ENCODE measurements around the gene NEK9. TPM values are rescaled to one million over a fixed set of nuclear protein-coding genes. Genes with fewer than 3 reads are reported as not detected.

The NEK9 gene
- total and polyA plus RNA-seq, 9 of the 15 experiments (the other 6 are each of a cell fraction or from before 2014, with no cell fraction given) = 2.8 to 39.6 (median 19.8) TPM

DNA sequence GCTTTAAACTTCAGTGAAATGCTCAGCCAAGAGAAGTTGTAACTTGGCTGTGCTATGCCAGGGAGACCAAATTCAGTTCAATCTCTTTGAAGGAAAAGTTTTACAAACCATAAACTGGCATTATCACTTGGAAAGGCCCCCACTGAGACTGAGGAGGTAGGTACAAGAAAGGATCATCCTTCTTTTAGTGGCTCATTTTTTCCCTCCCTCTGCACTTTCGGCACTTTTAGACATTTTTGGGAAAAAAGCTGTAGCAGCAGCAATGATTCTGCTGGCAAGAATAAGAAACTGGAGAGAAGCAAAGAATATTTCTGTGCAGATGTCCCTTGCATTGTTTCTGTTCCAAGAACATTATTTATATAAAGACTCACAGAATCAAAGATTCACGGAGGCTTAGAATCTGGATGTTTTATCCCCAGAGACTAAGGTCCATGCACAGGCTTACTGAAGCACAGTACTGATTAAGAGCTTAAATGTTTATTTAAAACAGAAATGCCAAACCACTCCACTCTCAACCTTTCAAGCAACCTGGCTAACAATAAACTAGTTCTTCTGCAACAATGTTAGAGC is 45.1 kb downstream of the NEK9 start:
- peaks cover 20% of the 10 kb centered on the region; the same call in 1 of the 3 replicates for H3K36me3 ChIP-seq (ENCODE audit: control insufficient read depth, insufficient read depth, low read length)
- 100% methylated on average over 2 of the region's 2 CpGs for WGBS (ENCODE audit: insufficient coverage, low coverage, missing lambda C conversion rate)
- H3K9me3 ChIP-seq (replicated peaks; ENCODE audit: control insufficient read depth, insufficient read depth, low read depth, low read length) = no peaks in the 10 kb centered on the region
- no peak overlapping the region for H3K4me3 ChIP-seq
- H2AFZ ChIP-seq (ENCODE audit: low read depth, low read length) = no peak overlapping the region
- in situ Hi-C loops (cut with MboI) (no loop called here), intact Hi-C loops (cut with micrococcal nuclease) (no loop called here)
- no peaks in the 10 kb centered on the region for H4K20me1 ChIP-seq (replicated peaks; ENCODE audit: control insufficient read depth, insufficient read depth, low read length)
- no peaks in the 10 kb centered on the region for H3K4me1 ChIP-seq (replicated peaks in 1 of 2; ENCODE audit: control insufficient read depth in 2 of 2, insufficient read depth in 2 of 2, low read length in 2 of 2)
- no peak overlapping the region for H3K4me2 ChIP-seq (ENCODE audit: insufficient read depth, low read length)
- CTCF ChIA-PET (ENCODE audit: low intra/inter-chr PET ratio) = no interaction called here
- no peak overlapping the region for H3K27ac ChIP-seq (ENCODE audit: extremely low read depth, low read depth, low read length)
- no peaks in the 10 kb centered on the region for H3K9me1 ChIP-seq (ENCODE audit: control insufficient read depth, insufficient read depth, low read length)
- POLR2A ChIA-PET = no interaction called here
- H3K27me3 ChIP-seq (ENCODE audit: control insufficient read depth in 2 of 2, insufficient read depth in 2 of 2, low read length in 2 of 2) = no peaks in the 10 kb centered on the region
- no peaks in the 10 kb centered on the region for H3K79me2 ChIP-seq (ENCODE audit: control insufficient read depth, insufficient read depth, low read length)
- no peak overlapping the region for H3K9ac ChIP-seq (ENCODE audit: insufficient read depth in 1 of 2, low read depth in 2 of 2, low read length in 2 of 2)
- no peak for ATAC-seq
- FAIRE-seq = no peak
- TF ChIP-seq MYC (IDR thresholded peaks at IDR 0.05; ENCODE audit: low read depth, low read length) = no peak
- no peak for TF ChIP-seq MYC (CRISPR knock-in tag; IDR thresholded peaks at IDR 0.05; ENCODE audit: borderline replicate concordance, low read depth)
- TF ChIP-seq, protein P1, sequence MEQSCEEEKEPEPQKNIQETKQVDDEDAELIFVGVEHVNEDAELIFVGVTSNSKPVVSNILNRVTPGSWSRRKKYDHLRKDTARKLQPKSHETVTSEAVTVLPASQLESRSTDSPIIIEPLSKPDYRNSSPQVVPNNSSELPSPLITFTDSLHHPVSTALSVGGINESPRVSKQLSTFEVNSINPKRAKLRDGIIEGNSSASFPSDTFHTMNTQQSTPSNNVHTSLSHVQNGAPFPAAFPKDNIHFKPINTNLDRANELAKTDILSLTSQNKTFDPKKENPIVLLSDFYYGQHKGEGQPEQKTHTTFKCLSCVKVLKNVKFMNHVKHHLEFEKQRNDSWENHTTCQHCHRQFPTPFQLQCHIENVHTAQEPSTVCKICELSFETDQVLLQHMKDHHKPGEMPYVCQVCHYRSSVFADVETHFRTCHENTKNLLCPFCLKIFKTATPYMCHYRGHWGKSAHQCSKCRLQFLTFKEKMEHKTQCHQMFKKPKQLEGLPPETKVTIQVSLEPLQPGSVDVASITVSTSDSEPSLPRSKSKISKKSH (CRISPR knock-in tag; IDR thresholded peaks at IDR 0.05) = no peak
- TF ChIP-seq, protein P2, sequence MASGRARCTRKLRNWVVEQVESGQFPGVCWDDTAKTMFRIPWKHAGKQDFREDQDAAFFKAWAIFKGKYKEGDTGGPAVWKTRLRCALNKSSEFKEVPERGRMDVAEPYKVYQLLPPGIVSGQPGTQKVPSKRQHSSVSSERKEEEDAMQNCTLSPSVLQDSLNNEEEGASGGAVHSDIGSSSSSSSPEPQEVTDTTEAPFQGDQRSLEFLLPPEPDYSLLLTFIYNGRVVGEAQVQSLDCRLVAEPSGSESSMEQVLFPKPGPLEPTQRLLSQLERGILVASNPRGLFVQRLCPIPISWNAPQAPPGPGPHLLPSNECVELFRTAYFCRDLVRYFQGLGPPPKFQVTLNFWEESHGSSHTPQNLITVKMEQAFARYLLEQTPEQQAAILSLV (tag; IDR thresholded peaks at IDR 0.05) = no peak
- TF ChIP-seq, protein P3, sequence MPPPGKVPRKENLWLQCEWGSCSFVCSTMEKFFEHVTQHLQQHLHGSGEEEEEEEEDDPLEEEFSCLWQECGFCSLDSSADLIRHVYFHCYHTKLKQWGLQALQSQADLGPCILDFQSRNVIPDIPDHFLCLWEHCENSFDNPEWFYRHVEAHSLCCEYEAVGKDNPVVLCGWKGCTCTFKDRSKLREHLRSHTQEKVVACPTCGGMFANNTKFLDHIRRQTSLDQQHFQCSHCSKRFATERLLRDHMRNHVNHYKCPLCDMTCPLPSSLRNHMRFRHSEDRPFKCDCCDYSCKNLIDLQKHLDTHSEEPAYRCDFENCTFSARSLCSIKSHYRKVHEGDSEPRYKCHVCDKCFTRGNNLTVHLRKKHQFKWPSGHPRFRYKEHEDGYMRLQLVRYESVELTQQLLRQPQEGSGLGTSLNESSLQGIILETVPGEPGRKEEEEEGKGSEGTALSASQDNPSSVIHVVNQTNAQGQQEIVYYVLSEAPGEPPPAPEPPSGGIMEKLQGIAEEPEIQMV (tag; conservative IDR thresholded peaks at IDR 0.05; ENCODE audit: low read depth) = no peak
- TF ChIP-seq POU5F1 (IDR thresholded peaks at IDR 0.05; ENCODE audit: borderline replicate concordance, low read depth, low read length, partially characterized antibody) = no peak
- no peak for TF ChIP-seq SMARCA5 (IDR thresholded peaks at IDR 0.05)
- DNase-seq (ENCODE audit: extremely low read depth in 1 of 4, low spot score in 3 of 4) = no peak
- BruUV-seq (replicated peaks) = no TSS peak
